Measurements from ENCODE around the gene FAM217A.

- TF ChIP-seq TAF1 (IDR thresholded peaks at IDR 0.05; ENCODE audit: low read depth) (no peak), EP300 (IDR thresholded peaks at IDR 0.05; ENCODE audit: borderline replicate concordance) (no peak), TEAD4 (IDR thresholded peaks at IDR 0.05) (no peak), RAD21 (IDR thresholded peaks at IDR 0.05; ENCODE audit: low read depth) (no peak), YY1 (IDR thresholded peaks at IDR 0.05; ENCODE audit: low read depth) (no peak), MAX (IDR thresholded peaks at IDR 0.05) (no peak), EGR1 (IDR thresholded peaks at IDR 0.05) (no peak), TCF12 (IDR thresholded peaks at IDR 0.05; ENCODE audit: low read depth) (no peak), FOXM1 (IDR thresholded peaks at IDR 0.05; ENCODE audit: borderline replicate concordance, low read depth) (no peak), NFIC (IDR thresholded peaks at IDR 0.05) (no peak), CEBPB (IDR thresholded peaks at IDR 0.05) (no peak)
- TF ChIP-seq, protein P1, sequence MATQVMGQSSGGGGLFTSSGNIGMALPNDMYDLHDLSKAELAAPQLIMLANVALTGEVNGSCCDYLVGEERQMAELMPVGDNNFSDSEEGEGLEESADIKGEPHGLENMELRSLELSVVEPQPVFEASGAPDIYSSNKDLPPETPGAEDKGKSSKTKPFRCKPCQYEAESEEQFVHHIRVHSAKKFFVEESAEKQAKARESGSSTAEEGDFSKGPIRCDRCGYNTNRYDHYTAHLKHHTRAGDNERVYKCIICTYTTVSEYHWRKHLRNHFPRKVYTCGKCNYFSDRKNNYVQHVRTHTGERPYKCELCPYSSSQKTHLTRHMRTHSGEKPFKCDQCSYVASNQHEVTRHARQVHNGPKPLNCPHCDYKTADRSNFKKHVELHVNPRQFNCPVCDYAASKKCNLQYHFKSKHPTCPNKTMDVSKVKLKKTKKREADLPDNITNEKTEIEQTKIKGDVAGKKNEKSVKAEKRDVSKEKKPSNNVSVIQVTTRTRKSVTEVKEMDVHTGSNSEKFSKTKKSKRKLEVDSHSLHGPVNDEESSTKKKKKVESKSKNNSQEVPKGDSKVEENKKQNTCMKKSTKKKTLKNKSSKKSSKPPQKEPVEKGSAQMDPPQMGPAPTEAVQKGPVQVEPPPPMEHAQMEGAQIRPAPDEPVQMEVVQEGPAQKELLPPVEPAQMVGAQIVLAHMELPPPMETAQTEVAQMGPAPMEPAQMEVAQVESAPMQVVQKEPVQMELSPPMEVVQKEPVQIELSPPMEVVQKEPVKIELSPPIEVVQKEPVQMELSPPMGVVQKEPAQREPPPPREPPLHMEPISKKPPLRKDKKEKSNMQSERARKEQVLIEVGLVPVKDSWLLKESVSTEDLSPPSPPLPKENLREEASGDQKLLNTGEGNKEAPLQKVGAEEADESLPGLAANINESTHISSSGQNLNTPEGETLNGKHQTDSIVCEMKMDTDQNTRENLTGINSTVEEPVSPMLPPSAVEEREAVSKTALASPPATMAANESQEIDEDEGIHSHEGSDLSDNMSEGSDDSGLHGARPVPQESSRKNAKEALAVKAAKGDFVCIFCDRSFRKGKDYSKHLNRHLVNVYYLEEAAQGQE (IDR thresholded peaks at IDR 0.05; ENCODE audit: low read depth) = no peak
- TF ChIP-seq, protein P2, sequence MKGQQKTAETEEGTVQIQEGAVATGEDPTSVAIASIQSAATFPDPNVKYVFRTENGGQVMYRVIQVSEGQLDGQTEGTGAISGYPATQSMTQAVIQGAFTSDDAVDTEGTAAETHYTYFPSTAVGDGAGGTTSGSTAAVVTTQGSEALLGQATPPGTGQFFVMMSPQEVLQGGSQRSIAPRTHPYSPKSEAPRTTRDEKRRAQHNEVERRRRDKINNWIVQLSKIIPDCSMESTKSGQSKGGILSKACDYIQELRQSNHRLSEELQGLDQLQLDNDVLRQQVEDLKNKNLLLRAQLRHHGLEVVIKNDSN (IDR thresholded peaks at IDR 0.05) = no peak
Measured at GRCh38 chr6:4114123-4114522, 35.2 kb upstream of the FAM217A start.

All from Ishikawa (cell line).